Activated CD4-positive, alpha-beta T cell treated with anti-CD3 and anti-CD28 coated beads, Interleukin-2, amount 10 ng/mL, durations not matched to agents 24 days and 14 days (primary cell): ENCODE data around the gene SULT2A1. TPM values are rescaled to one million over a fixed set of nuclear protein-coding genes. Genes with fewer than 3 reads are reported as not detected.
"Not testable (repeated sequence)": the region's sequence is repeated elsewhere in the genome, so short reads cannot be mapped to it uniquely, and the experiment has no call there.

Experiments used
- DNase-seq: peaks from one replicate; pipeline ENCODE4 v3.0.0; 2022
- H3K27ac Mint-ChIP-seq: one replicate; pipeline ENCODE4 v1.8.0; 2022; ENCODE audit warnings: mild to moderate bottlenecking, mixed read lengths
- H3K27me3 Mint-ChIP-seq: one replicate; pipeline ENCODE4 v1.8.0; 2022; ENCODE audit warnings: mixed read lengths
- H3K36me3 Mint-ChIP-seq: one replicate; pipeline ENCODE4 v1.8.0; 2022; ENCODE audit warnings: low read depth, mild to moderate bottlenecking, mixed read lengths
- H3K4me1 Mint-ChIP-seq: one replicate; pipeline ENCODE4 v1.8.0; 2021; ENCODE audit warnings: mixed read lengths
- H3K4me3 Mint-ChIP-seq: one replicate; pipeline ENCODE4 v1.8.0; 2022; ENCODE audit warnings: mild to moderate bottlenecking, moderate library complexity, mixed read lengths
- H3K9me3 Mint-ChIP-seq: one replicate; pipeline ENCODE4 v1.8.0; 2021; ENCODE audit warnings: mixed read lengths
- intact Hi-C: fragments of 100-400 bp; cut with micrococcal nuclease; formaldehyde crosslinking; loops from one replicate; pipeline ENCODE4 v1.15.1; 2023
- total RNA-seq: library from RNA; stranded (reverse); gene quantifications from 2 replicates; pipeline ENCODE4 v1.2.3, GENCODE V29; 2022

Gene SULT2A1
- total RNA-seq, 1 donor from 2014 or later: not detected

DNA sequence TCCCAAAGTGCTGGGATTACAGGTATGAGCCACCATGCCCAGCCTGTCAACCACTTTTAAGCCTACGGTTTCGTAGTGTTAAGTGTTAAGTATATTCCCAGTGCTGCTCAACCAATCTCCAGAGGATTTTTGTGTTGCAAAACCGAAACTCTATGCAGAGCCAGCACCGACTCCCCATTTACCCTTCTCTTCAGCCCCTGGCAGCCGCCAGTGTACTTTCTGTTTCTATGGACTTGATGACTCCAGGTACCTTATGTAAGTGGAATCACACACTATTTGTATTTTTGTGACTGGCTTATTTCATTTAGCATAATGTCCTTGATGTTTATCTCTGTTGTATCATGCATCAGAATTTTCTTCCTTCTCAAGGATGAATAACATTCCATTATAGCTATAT is 1.1 kb downstream of the SULT2A1 start:
- Mint-ChIP-seq H3K36me3 (no peaks in the 10 kb centered on the region), H3K27ac (no peak overlapping the region), H3K4me1 (no peaks in the 10 kb centered on the region), H3K27me3 (peaks cover 12% of the 10 kb centered on the region), H3K4me3 (no peak overlapping the region), H3K9me3 (no peaks in the 10 kb centered on the region)
- no peak for DNase-seq
- intact Hi-C loops: no loop called here

DNA sequence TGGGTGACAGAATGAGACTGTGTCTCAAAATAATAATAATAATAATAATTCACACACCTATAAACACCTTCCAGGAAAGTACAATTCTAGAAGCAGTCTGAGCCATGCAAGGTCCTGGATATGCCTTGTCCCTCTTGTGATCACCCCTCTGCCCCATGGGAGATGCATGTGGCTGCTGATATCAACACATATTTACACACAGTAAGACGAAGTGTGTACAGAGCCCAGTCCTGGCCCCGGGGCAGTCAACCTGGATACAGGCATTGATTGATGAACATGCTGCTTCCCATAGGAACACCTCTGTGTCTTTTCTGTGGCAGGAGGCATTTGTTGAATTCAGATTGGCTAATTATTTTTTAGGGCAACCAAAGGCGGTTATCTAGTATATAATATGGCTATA is 3.2 kb downstream of the SULT2A1 start:
- Mint-ChIP-seq H3K4me3 (no peak overlapping the region), H3K36me3 (no peaks in the 10 kb centered on the region), H3K27ac (no peak overlapping the region), H3K27me3 (peaks cover 12% of the 10 kb centered on the region), H3K9me3 (peaks cover 4% of the 10 kb centered on the region), H3K4me1 (no peaks in the 10 kb centered on the region)
- no peak for DNase-seq
- intact Hi-C loops: no loop called here

DNA sequence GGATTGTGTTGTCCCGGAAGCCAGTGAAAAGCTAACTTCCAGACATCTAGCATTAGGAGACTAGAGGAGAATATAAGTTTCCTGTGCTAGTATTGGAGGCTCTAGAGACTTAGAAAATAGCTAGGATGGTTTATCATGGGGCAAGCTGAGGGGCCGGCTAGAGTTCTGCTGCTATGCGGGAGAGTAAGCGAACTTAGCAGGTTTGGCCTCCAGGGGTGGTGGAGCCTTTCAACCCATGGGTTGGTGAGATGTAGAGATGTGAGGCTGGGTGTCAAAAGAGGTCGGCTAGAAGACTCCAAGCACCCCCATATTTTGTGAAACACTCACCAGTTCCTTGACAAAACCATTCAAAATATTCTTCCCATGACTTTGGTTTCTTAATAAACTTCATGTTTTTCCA is 4.4 kb downstream of the SULT2A1 start:
- Mint-ChIP-seq H3K27ac (no peak overlapping the region), H3K9me3 (peaks cover 4% of the 10 kb centered on the region), H3K36me3 (no peaks in the 10 kb centered on the region), H3K4me1 (no peaks in the 10 kb centered on the region), H3K27me3 (peaks cover 12% of the 10 kb centered on the region), H3K4me3 (no peak overlapping the region)
- DNase-seq: no peak
- intact Hi-C loops: no loop called here

GRCh38 chr19:47879385-47879784 is 6.7 kb downstream of the SULT2A1 start:
- H3K4me3 Mint-ChIP-seq, H3K36me3 Mint-ChIP-seq, H3K9me3 Mint-ChIP-seq, H3K4me1 Mint-ChIP-seq, DNase-seq, intact Hi-C loops, H3K27me3 Mint-ChIP-seq, H3K27ac Mint-ChIP-seq: not testable (repeated sequence)

- intact Hi-C loops: no loop called here
- Mint-ChIP-seq H3K4me3 (no peak overlapping the region), H3K9me3 (peaks cover 4% of the 10 kb centered on the region), H3K27me3 (no peaks in the 10 kb centered on the region), H3K36me3 (no peaks in the 10 kb centered on the region), H3K4me1 (no peaks in the 10 kb centered on the region), H3K27ac (no peak overlapping the region)
- no peak for DNase-seq
Measured at GRCh38 chr19:47878906-47879305, 7.2 kb downstream of the SULT2A1 start.

- Mint-ChIP-seq H3K36me3 (no peaks in the 10 kb centered on the region), H3K9me3 (no peaks in the 10 kb centered on the region), H3K4me3 (no peak overlapping the region), H3K27ac (no peak overlapping the region), H3K27me3 (peaks cover 11% of the 10 kb centered on the region), H3K4me1 (peaks cover 4% of the 10 kb centered on the region)
- no peak for DNase-seq
- intact Hi-C loops: no loop called here
Measured at GRCh38 chr19:47865166-47865565, 20.9 kb downstream of the SULT2A1 start.

DNA sequence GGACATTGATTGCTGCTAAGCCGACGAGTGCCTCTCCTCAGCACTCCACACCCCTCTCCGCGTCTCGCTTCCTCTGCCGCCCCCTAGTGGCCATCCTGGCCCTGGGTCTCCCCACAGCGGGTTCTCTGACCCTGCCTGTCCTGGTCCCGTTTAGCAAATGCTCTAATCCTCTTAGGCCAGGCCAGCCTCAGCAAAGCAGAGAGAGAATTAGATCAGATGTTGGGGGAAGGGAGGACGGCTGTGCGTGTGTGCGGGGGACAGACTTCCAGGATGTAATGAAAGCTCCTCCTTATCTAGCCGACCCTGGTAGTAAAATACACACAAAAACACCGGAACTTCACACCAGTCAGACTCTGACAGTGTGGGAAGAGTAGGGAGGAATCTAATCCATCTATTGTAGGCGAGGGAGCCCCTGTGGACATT is 22.6 kb downstream of the SULT2A1 start:
- Mint-ChIP-seq H3K9me3 (no peaks in the 10 kb centered on the region), H3K4me3 (no peak overlapping the region), H3K36me3 (no peaks in the 10 kb centered on the region), H3K27ac (no peak overlapping the region), H3K27me3 (peaks cover 11% of the 10 kb centered on the region), H3K4me1 (peaks cover 2% of the 10 kb centered on the region)
- peak; percentile 95 for DNase-seq
- intact Hi-C loops: loop anchor here (5.0 kb wide), 1 partner anchor 46 kb away; no protein-coding TSS in a partner anchor

GRCh38 chr19:47861630-47862029 is 24.5 kb downstream of the SULT2A1 start:
- Mint-ChIP-seq H3K9me3 (no peaks in the 10 kb centered on the region), H3K27me3 (peaks cover 11% of the 10 kb centered on the region), H3K27ac (no peak overlapping the region), H3K4me3 (no peak overlapping the region), H3K36me3 (no peaks in the 10 kb centered on the region), H3K4me1 (peaks cover 2% of the 10 kb centered on the region)
- intact Hi-C loops: loop anchor here (5.0 kb wide), 1 partner anchor 44 kb away; no protein-coding TSS in a partner anchor
- DNase-seq: no peak

DNA sequence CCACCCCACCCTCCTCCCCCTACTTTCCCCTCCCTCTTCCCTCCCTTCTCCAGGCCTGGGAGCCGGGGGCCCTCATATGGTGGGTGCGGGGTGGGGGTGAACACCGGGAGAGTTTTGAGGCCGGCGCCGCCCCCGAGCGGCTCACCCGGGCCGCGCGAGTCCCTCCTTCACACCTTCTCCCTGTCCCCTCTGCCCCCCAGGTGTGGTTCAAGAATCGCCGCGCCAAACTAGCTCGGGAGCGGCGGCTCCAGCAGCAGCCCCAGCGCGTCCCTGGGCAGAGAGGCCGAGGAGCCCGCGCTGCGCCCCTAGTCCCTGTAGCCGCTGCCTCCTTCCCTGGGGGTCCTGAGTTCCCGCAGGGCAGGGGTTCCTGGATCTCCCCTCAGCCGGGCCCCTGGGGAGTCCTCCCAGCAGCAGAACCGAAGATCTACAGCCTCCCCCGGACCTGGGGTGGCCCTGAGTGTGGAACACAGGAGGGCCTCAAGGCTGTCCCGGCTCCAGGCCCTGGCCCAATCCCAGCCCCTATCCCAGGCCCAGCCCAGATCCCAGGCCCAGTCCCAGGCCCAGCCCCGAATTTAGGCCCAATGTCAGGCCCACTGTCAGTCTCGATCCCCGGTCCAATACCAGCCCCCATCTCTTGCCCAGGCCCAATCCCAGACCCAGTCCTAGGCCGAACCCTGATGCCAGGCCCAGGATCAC is 25.4 kb downstream of the SULT2A1 start:
- Mint-ChIP-seq H3K9me3 (no peaks in the 10 kb centered on the region), H3K36me3 (no peaks in the 10 kb centered on the region), H3K27ac (no peak overlapping the region), H3K4me3 (no peak overlapping the region), H3K27me3 (peaks cover 11% of the 10 kb centered on the region), H3K4me1 (peaks cover 2% of the 10 kb centered on the region)
- no peak for DNase-seq
- intact Hi-C loops: loop anchor here (5.0 kb wide), 1 partner anchor 43 kb away; no protein-coding TSS in a partner anchor

DNA sequence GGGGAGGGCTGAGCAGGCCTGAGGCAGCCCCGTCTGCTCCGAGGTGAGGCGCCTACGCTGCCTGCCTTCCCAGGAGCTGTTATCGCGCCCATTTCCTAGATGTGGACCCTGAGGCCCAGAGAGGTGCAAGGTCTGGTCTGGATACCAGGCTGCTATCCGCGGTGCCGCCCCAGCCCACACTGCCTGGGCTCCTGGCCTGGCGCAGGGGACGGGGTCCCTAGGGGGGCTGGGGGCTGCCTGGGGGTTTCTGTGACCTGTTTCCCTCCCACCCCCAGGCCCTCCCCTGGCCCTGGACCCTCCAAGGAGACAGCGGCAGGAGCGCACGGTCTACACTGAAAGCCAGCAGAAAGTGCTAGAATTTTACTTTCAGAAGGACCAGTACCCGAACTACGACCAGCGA is 26.3 kb downstream of the SULT2A1 start:
- intact Hi-C loops: loop anchor here (5.0 kb wide), 1 partner anchor 43 kb away; no protein-coding TSS in a partner anchor
- not testable (repeated sequence) for H3K27ac Mint-ChIP-seq, H3K4me1 Mint-ChIP-seq, H3K27me3 Mint-ChIP-seq, H3K9me3 Mint-ChIP-seq, DNase-seq, H3K36me3 Mint-ChIP-seq, H3K4me3 Mint-ChIP-seq

GRCh38 chr19:47858646-47859285 is 27.3 kb downstream of the SULT2A1 start, which contains the start of gene TPRX2:
Gene TPRX2, plus strand, starts transcription at chr19:47859235. Its CDS starts 12 bp downstream, at chr19:47859247.
- peaks cover 11% of the 10 kb centered on the region for H3K27me3 Mint-ChIP-seq
- H3K9me3 Mint-ChIP-seq, H3K4me3 Mint-ChIP-seq, H3K4me1 Mint-ChIP-seq, H3K36me3 Mint-ChIP-seq, intact Hi-C loops, H3K27ac Mint-ChIP-seq, DNase-seq: not testable (repeated sequence)

GRCh38 chr19:47858231-47858630 is 27.9 kb downstream of the SULT2A1 start:
- H3K36me3 Mint-ChIP-seq, DNase-seq, intact Hi-C loops, H3K4me3 Mint-ChIP-seq, H3K27ac Mint-ChIP-seq, H3K27me3 Mint-ChIP-seq, H3K9me3 Mint-ChIP-seq, H3K4me1 Mint-ChIP-seq: not testable (repeated sequence)

DNA sequence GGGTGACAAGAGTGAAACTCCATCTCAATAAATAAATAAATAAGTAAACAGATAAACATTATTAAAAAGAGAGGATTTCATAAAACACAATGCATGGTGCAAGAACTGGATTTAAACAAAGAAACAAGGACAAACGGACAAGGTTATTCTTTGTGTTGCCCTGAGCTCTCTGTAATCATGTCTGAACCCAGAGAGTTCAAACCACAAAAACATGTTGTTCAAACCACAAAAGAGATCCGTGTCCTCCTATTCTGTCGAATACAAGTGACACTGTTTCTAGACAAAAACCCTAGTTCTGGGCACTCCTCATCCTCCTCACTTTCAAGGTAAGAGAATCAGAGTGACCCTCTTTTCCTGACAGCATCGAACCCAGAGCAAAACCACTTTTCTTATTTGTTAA is 31.7 kb downstream of the SULT2A1 start:
- Mint-ChIP-seq H3K36me3 (no peaks in the 10 kb centered on the region), H3K4me3 (no peak overlapping the region), H3K27ac (no peak overlapping the region), H3K27me3 (peaks cover 19% of the 10 kb centered on the region), H3K9me3 (no peaks in the 10 kb centered on the region), H3K4me1 (no peaks in the 10 kb centered on the region)
- DNase-seq: no peak
- intact Hi-C loops: no loop called here

DNA sequence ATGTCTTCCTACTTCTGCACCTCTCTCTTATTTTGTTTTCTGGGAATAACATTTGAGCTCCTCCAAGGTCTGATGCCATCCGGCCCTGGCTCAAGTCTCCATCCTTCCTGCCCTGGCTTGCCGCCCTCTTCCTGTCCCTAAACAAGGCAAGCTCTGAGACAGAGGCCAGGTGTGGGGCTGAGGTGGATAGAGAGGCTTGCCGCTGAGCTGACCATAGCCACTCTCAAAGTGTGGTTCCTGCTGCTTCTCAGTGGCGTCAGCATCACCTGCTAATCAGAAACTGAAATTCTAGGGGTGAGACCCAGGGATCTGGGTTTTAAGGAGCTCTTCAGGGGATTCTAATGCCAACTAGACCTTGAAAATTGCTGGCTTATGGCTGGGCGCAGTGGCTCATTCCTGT is 33.1 kb downstream of the SULT2A1 start:
- intact Hi-C loops: no loop called here
- H3K4me1 Mint-ChIP-seq: peaks cover 6% of the 10 kb centered on the region

More for the DNA sequence above, 33.1 kb downstream of the SULT2A1 start:
- no peaks in the 10 kb centered on the region for H3K36me3 Mint-ChIP-seq
- peaks cover 29% of the 10 kb centered on the region for H3K27me3 Mint-ChIP-seq
- no peak overlapping the region for H3K27ac Mint-ChIP-seq
- DNase-seq: no peak
- H3K4me3 Mint-ChIP-seq: no peak overlapping the region
- H3K9me3 Mint-ChIP-seq: no peaks in the 10 kb centered on the region
